ENCODE results near the gene ANKS4B. TPM values are rescaled to one million over a fixed set of nuclear protein-coding genes. Genes with fewer than 3 reads are reported as not detected.
"Not testable (repeated sequence)": the region's sequence is repeated elsewhere in the genome, so short reads cannot be mapped to it uniquely, and the experiment has no call there.

Gene ANKS4B
- total RNA-seq, 1 donor from 2014 or later, result 5.2 TPM

GRCh38 chr16:21189311-21189710 lies 44.2 kb upstream of the ANKS4B start:
- no peak overlapping the region for H3K4me3 Mint-ChIP-seq
- no peak for DNase-seq (ENCODE audit: extremely low spot score, unreplicated experiment)
- peaks cover 15% of the 10 kb centered on the region for H3K27me3 Mint-ChIP-seq
- no peak overlapping the region for H3K27ac Mint-ChIP-seq
- no peaks in the 10 kb centered on the region for H3K36me3 Mint-ChIP-seq
- H3K9me3 Mint-ChIP-seq, result no peaks in the 10 kb centered on the region
- peaks cover 4% of the 10 kb centered on the region for H3K4me1 Mint-ChIP-seq (ENCODE audit: unreplicated experiment)
- TF ChIP-seq, protein P1, sequence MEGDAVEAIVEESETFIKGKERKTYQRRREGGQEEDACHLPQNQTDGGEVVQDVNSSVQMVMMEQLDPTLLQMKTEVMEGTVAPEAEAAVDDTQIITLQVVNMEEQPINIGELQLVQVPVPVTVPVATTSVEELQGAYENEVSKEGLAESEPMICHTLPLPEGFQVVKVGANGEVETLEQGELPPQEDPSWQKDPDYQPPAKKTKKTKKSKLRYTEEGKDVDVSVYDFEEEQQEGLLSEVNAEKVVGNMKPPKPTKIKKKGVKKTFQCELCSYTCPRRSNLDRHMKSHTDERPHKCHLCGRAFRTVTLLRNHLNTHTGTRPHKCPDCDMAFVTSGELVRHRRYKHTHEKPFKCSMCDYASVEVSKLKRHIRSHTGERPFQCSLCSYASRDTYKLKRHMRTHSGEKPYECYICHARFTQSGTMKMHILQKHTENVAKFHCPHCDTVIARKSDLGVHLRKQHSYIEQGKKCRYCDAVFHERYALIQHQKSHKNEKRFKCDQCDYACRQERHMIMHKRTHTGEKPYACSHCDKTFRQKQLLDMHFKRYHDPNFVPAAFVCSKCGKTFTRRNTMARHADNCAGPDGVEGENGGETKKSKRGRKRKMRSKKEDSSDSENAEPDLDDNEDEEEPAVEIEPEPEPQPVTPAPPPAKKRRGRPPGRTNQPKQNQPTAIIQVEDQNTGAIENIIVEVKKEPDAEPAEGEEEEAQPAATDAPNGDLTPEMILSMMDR (conservative IDR thresholded peaks at IDR 0.05), result no peak

DNA sequence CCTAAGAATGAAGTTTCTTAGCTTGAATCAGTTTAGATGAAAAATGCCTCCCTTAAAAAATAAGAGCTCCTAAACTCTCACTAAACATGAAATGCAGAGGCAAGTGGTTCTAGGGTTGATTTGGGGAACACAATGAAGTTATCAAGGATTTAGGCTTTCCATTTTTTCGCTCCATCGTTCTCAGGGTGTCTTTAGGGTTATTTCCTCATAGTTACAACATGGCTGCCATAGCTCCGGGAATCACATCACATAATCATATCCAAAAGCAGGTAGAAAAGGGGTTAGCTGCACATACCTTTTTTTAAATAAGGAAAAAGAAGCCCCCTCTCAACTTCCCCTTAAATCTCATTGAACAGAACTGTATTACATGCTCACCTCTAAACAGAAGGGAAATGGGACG lies 43.5 kb upstream of the ANKS4B start:
- H3K27ac Mint-ChIP-seq, result no peak overlapping the region
- H3K9me3 Mint-ChIP-seq, result no peaks in the 10 kb centered on the region
- TF ChIP-seq, protein P1 (conservative IDR thresholded peaks at IDR 0.05), result no peak
- H3K4me3 Mint-ChIP-seq, result no peak overlapping the region
- peaks cover 18% of the 10 kb centered on the region for H3K27me3 Mint-ChIP-seq
- no peaks in the 10 kb centered on the region for H3K36me3 Mint-ChIP-seq
- DNase-seq (ENCODE audit: extremely low spot score, unreplicated experiment), result no peak
- H3K4me1 Mint-ChIP-seq (ENCODE audit: unreplicated experiment), result peaks cover 4% of the 10 kb centered on the region

- TF ChIP-seq, protein P1 (conservative IDR thresholded peaks at IDR 0.05), result no peak
- no peak overlapping the region for H3K4me3 Mint-ChIP-seq
- no peak overlapping the region for H3K27ac Mint-ChIP-seq
- no peaks in the 10 kb centered on the region for H3K9me3 Mint-ChIP-seq
- no peaks in the 10 kb centered on the region for H3K36me3 Mint-ChIP-seq
- peaks cover 4% of the 10 kb centered on the region for H3K4me1 Mint-ChIP-seq (ENCODE audit: unreplicated experiment)
- H3K27me3 Mint-ChIP-seq, result peaks cover 18% of the 10 kb centered on the region
- DNase-seq (ENCODE audit: extremely low spot score, unreplicated experiment), result no peak
These were observed 42.9 kb upstream of the ANKS4B start for GRCh38 chr16:21190599-21190998.

DNA sequence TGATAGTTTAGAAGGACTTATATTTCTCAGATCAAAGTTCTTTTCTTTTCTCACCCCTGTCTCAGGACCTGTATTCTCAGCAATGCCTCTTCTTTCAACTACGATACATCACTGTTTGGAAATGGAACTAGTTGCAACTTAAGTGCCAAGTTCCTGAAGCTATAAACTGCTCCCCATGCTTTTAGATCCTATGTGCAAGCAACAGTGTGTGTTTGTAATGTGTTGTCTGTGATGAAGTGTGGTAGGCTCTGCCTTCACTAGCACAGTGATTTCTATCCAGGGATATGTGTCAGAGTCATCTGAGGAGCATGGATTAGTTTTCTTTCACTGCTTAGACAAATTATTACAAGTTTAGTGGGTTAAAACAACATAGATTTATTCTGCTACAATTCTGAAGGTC lies 40.5 kb upstream of the ANKS4B start:
- Mint-ChIP-seq H3K27ac (no peak overlapping the region), H3K4me3 (no peak overlapping the region), H3K36me3 (no peaks in the 10 kb centered on the region), H3K27me3 (peaks cover 18% of the 10 kb centered on the region), H3K4me1 (ENCODE audit: unreplicated experiment) (peaks cover 4% of the 10 kb centered on the region), H3K9me3 (no peaks in the 10 kb centered on the region)
- TF ChIP-seq, protein P1 (conservative IDR thresholded peaks at IDR 0.05), result no peak
- DNase-seq (ENCODE audit: extremely low spot score, unreplicated experiment), result no peak

GRCh38 chr16:21194771-21195301 lies 38.7 kb upstream of the ANKS4B start:
- Mint-ChIP-seq H3K27ac (no peak overlapping the region), H3K36me3 (no peaks in the 10 kb centered on the region)
- DNase-seq (ENCODE audit: extremely low spot score, unreplicated experiment), result no peak

GRCh38 chr16:21195330-21195729 lies 38.2 kb upstream of the ANKS4B start:
- H3K4me3 Mint-ChIP-seq; H3K27ac Mint-ChIP-seq; H3K4me1 Mint-ChIP-seq (ENCODE audit: unreplicated experiment); DNase-seq (ENCODE audit: extremely low spot score, unreplicated experiment); H3K9me3 Mint-ChIP-seq; H3K36me3 Mint-ChIP-seq: not testable (repeated sequence)
- peaks cover 10% of the 10 kb centered on the region for H3K27me3 Mint-ChIP-seq

More at GRCh38 chr16:21194771-21195301, 38.7 kb upstream of the ANKS4B start:
- Mint-ChIP-seq H3K4me3 (no peak overlapping the region), H3K4me1 (ENCODE audit: unreplicated experiment) (no peaks in the 10 kb centered on the region), H3K27me3 (peaks cover 14% of the 10 kb centered on the region), H3K9me3 (no peaks in the 10 kb centered on the region)
- TF ChIP-seq, protein P1 (conservative IDR thresholded peaks at IDR 0.05), result no peak
